ENCODE results near the gene ECHDC1.
A peak's percentile ranks its signal among the peaks of the same experiment; 100 is the strongest.

ECHDC1 gene

DNA sequence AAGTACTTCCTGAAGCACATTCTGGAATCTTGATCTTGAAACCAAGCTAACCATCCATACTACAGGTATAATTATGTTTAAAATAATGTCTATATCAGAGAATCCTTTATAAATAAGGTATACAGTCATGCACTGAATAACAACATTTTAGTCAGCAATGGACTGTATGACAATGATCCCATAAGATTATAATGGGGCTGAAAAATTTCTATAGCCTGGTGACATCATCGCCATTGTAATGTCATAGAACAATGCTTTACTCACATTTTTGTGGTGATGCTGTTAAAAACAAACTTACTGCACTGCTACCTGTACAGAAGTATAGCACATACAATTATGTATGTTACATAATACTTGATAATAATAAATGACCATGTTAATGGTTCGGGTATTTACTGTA is 44.9 kb downstream of the ECHDC1 start:
- DNase-seq, result no peak
- intact Hi-C loops (cut with DNase I), result no loop called here

DNA sequence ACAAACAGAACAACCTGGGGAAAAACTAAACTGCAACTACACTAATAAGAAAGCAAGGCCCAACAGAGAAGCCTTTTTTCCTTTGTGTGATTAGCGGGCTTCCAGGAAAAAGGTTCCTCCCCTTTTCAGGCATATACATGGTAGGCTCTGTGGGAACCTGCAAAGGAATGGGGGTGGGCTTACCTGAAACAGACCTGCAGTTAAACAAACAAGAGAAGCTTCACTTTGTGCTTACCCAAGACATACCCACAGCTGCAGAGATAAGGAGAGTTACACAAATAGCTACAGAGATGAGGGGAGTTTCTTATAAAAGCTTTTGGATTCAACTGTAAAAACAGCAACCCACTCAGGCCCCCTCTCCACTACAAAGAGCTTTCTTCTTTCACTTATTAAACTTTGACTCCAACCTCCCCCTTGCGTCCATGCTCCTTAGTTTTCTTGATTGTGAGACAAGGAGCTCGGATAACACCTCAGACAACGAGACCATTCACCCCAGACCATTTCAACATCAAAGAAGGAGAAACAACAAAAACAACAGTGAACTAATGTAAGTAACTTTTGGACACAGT is 45.8 kb downstream of the ECHDC1 start:
- intact Hi-C loops (cut with DNase I), result no loop called here
- DNase-seq, result no peak

DNA sequence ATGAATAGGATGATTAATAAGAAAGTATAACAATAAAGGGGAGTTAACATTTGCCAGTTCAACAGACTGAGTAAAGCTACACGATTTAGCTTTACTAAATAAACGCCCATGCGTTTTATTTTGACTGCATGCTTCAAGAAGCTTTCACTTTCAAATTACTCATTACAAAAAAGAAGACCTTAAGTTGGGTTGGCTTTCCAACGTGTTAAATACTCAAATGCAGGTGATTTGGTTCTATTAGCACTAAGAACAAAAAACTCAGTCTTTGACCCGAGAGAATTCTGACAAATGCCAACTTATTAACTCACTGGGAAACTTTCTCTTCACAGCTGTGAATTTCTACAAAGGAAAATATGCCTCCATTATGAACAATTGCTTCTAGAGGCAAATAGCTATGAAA is 51.9 kb downstream of the ECHDC1 start:
- DNase-seq, result no peak
- intact Hi-C loops (cut with DNase I), result no loop called here

DNA sequence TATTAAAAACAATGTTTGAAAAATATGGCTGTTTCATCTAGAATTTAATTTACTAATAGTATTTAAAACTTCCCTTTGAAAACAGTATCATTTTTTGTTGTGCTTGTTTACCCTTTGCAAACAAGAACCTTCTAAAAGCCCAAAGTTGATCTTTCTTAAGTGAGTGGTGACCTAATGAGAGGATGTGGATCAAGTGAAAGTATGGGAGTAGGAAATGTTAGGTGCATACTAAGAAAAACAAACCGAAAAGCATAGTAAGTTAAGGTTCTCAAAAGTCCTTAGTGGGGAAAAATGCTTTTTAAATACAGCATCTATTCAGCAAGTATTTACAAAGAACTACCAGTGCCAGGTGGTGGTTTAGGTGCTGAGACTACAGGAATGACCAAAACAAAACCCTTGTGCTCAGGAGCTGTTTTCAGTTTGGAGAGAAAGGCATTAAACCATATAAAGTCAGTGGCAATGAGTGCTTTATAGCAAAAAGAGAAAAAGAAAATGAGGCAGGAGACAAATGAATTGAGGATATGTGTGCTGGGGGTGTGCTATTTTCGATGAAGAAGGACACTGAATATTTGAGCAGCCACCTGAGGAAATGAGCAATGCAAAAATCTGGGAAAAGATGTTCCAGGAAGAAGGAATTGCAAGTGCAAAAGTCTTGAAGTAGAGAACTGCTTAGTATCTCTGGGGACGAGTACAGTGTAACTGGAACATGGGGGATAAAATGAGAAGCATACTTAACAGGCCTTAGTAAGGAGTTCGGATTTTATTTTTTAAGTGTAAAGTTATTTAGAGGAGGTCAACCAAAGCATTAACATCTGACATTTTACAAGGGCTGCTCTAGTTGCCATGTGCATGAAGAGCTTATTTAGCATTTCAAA is 52.8 kb downstream of the ECHDC1 start:
- intact Hi-C loops (cut with DNase I), result no loop called here
- DNase-seq, result no peak

DNA sequence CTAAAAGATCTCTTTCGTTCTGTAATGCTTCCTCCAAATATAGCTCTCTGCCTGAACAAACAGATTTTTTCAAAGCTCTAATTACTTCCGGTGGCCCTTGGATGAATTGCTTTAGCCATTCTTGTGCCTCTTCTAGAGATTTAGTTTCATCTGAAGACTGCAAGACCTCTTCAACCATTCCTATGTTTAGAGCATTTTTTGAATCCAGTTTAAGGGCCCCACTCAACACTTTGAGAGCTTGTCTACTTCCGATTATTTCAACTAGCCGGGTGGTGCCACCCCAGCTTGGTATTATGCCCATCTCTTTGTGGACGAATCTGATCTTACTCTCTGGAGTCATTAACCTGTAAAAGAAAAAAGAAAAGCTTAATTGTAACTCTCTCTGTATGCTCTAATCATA is 53.5 kb downstream of the ECHDC1 start:
- no peak for DNase-seq
- intact Hi-C loops (cut with DNase I), result no loop called here

DNA sequence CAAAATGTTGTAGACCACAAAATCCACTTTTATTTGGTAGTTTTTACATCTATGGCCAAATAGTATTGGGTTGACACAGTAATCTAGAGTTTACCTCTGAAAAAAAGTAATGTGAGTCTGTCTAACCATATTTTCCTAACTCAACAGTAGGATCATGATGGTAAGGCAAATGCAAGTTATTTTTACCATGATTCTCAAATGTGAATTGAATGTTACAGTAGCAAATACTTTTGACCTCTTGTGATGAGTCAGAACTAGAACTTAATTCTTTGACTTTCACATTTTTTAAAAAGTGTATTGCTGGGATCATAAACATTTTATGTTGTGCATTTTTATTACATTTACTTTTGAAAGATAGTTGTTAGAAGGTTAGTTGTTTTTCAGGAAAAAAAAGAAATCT is 54.7 kb downstream of the ECHDC1 start:
- no peak for DNase-seq
- intact Hi-C loops (cut with DNase I), result no loop called here

DNA sequence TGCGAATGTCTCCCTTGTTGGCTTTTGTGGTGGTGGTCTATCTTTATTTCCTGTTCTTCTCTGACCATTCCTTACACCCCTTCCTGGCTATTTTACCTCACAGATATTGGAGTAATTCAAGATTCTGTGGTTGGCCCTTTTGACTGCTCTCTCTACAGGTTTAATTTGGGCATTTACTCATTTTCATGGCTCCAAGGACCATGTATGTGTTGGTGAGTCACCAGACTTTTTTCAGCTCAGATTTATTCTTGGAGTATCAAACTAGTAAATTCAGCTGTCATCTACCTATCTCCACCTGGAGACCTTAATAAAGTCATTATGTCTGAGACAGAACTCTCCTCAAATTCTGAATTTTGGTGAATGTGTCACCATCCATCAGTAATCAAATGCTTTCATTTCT is 61.2 kb downstream of the ECHDC1 start:
- intact Hi-C loops (cut with DNase I), result no loop called here
- DNase-seq, result no peak

DNA sequence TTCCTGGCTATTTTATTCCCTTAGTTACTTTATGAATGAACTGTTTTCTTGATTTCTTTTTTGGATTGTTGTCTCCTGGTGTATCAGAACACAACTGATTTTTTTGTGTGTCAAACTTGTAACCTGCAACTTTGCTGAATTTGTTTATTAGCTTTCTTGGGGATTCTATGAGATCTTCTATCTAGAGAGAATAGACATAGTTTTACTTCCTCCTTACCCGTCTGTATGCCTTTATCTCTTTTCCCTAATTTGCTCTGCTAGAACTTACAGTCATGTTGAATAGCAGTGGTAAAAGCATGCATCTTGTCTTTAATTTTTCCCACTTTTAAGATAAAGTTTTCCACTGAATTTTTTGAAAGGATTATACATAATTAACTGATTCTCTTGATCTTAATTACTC is 63.6 kb downstream of the ECHDC1 start:
- intact Hi-C loops (cut with DNase I), result no loop called here
- DNase-seq, result no peak

DNA sequence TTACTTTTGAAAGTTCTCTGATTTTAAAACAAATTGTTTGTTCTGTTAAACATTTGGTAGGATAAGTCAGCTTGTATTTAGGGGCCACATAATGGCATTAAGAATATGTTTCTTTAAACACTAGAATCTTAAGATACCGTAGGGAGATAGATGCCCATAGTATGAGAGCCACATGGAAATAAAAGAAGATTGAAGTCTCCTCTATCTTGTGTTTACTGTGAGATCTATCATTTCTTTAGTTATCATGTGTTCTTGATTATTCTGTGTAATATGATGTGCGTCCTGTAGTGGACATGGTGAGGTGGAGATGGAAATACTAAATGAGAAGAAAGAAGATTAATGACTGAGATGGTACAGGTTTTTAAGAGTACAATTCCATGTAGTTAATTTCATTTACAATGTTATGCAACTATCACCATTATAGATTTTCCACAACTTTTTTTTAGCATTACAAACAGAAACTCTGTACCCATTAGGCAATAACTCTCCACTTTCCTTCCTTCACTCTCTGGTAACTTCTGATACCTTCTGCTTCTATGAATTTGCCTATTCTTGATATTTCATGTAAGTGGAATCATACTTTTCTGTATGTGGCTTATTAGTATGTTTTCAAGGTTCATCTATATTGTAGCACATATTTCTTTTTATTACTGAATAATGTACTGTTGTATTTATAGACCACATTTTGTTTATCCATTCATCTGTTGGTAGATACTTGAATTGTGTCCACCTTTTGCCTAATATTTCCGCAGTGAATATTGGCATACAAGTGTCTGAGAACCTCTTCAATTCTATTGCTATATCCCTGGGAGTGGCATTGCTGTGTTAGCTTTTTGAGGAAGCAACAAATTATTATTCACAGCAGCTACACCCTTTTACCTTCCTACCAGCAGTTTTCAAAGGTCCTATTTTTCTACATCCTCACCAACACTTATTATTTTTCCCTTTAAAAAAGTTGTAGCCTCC is 65.2 kb downstream of the ECHDC1 start:
- DNase-seq, result no peak
- intact Hi-C loops (cut with DNase I), result no loop called here

DNA sequence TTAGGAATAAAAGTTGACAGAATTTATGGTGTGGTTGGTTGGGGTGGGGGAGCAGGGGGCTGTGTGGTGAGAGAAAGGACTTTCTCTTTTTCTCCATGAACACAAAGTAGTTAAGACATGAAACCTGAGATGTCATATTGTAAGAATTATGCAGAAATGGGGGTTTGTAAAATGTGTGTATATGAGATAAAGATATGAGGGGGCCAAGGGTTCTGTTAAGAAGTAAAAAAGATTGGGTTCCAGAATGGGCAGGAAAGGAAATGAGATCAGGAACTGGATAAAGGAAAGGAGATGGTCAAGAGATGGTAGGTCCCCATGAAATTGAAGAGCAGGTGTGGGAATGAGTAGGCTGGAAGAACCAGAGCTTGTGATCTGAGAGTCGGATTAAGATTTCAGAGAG is 67.1 kb downstream of the ECHDC1 start:
- no peak for DNase-seq
- intact Hi-C loops (cut with DNase I), result no loop called here

DNA sequence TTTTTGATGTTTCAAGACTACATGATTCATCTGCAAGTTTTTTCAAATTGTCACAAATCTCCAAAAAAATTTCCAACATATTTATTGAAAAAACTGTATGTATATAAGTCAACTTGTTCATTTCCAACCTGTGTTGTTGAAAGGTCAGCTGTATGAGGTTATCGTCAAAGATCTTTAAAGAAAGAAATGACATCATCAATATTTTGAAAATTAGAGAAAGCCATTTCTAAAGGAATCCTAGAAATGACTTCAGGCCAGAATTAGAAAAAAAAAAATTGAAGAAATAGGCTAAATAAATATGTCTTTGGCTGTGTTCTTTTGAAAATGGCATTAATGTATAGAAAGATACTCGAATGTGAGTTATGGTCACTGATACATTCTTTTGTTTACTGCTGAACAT is 69.9 kb downstream of the ECHDC1 start:
- no peak for DNase-seq
- intact Hi-C loops (cut with DNase I), result no loop called here

DNA sequence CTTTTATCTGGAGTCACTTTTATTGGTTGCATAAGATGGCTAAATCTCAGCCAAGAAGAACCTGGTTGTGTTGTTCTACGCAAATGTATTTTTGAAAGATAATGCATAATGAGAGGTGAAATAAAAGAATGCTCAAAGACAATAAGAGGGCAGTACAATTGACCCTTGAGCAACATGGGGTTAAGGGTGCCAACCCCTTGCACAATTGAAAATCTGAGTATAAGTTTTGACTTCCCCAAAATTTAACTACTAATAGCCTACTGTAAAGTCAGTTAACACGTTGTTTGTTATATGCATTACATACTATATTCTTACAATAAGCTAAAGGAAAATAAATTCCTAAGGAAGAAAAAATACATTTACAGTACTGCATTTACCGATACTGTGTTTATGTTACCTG is 70.8 kb downstream of the ECHDC1 start:
- intact Hi-C loops (cut with DNase I), result no loop called here
- DNase-seq, result no peak

DNA sequence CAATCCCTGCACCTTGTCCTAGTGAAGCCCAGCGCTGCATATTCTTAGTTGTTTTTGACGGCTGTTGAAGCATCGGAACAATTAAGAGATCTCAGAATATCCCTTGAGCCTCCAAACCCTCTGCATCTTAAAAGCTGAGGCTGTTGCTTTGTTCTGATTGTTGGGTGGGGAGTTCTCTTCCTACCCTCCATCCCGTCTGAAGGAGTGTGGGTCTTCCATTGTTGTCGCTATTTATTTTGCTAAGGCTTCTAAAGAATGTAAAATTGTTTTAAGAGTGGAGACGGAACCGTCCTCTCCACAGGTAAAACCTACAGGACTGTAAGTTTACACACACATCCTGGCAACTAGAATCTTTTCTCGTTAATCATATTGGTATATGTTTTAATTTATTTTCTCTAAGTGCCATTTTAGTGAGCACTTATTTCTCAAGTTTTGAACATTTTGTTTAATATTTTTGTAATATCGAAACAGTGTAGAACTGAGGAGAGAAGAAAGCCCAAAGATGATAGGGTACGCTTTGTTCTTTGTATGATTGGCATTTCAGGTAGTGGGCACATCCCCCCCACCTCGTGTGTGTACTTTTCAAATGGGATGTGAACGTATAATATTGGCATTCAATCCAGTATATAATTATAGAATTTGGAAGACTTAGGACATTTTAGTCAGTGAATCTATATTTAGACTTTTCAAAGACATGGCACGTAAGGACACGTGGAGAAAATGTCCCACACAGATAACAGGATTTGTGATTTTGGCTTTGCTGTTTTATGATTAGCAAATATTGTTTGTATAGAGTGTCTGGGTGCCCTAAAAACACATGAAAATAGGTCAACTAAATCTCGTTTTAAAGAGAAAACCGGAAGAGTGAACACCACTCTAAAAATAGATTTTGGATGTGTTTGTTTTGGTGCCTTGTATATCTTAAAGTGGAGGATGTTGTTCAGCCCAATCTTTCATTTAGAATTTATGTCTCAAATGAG is 75.5 kb downstream of the ECHDC1 start:
- DNase-seq, result no peak
- intact Hi-C loops (cut with DNase I), result no loop called here

DNA sequence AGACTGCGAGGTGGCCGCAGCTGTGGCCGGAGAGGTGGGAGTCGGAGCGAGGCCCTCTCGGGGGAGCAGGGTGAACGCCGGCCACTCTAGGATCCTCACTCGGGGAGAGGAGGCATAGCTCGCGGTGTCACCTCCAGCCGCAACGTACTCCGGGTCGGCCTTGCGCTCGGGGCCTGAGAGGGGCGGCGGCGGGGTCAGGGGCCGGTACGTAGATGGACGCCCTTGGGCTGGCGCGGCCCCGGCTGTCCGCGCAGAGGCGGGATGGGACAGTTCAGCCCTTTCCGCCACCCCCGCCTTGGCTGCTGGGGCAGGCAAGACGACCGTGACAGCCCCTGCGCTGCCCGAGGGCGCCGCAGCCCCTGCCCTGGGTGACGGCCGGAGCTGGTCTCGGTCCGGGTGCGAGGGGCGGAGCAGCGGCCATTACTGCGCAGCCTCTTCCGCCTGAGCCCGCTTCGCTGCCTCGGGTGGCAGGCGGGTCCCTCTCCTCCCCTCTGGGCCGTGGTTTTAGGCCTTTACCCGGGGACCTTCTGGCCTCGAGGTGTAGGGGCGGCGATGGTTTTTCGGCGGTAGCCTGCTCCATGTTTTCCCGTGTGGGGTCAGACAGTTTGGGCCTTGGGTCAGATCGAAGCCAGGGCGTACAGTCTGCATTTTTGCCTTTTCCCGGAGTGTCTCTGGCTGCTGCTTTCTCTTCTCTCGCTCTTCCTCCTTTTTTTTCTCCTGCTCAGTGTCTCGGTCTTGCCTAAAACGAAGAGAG is 76.3 kb downstream of the ECHDC1 start:
- peak in 36 of 42 donors; percentile 9 to 82 (median 58) for DNase-seq
- intact Hi-C loops (cut with DNase I), result no loop called here

DNA sequence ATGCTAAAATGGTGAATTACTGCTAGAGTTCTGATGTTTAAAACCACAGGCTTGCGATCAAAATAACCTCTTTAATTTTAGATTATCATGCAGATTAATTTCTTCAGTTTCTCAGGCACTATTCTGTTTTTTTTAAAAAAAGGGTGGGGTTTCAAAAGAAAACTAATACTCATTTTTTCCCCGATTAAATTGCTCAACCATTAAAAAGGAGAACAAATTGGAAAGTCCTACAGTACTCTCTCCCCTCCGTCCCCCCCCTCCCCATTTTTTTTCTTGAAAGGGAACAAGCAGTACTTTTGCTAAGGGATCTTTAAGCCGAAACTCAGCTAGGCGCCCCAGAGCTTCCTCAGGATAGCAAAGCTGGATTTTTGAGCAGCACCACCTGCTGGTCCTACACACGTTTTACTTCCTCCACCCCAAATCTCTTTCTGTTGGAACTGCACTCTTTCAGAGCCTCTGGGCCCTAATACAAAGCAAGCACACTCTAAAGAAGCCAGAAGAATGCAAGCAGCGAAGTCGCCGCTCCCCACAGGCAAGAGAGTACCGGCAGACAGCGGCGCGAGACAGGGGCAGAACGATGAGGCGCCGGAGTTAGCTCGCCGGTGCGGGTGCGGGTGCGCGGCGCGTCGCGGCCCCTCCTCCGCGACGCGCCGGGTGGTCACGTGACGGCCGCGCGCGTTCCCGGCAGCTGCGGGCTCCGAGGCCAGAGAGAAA is 77.1 kb downstream of the ECHDC1 start, which contains the start of gene RNF146:
RNF146 (plus strand) TSS at position 687 of the 714 bp plus-strand sequence. CDS start 13,475 bp downstream, outside the sequence.
- intact Hi-C loops (cut with DNase I), result no loop called here
- DNase-seq, result peak; percentile 72 to 93 (median 87)

DNA sequence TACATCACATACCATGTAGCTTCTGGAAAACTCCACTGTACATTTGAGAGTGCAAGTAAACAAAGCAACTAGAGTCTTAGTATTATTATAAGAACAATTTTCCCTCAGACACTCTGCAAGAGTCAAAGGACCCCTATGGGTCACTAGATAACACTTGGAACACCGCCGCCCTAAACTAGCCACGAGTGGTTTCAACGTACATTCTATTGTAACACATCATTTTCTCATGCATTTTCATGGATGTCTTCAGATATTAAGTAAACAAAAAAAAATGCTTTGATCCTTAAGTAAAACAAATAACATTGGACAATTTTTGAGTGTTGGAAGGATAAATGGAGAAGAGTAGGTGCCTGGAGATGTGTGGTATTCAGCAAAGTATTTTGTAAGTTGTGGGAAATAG is 79.9 kb downstream of the ECHDC1 start:
- no peak for DNase-seq
- intact Hi-C loops (cut with DNase I), result no loop called here

DNA sequence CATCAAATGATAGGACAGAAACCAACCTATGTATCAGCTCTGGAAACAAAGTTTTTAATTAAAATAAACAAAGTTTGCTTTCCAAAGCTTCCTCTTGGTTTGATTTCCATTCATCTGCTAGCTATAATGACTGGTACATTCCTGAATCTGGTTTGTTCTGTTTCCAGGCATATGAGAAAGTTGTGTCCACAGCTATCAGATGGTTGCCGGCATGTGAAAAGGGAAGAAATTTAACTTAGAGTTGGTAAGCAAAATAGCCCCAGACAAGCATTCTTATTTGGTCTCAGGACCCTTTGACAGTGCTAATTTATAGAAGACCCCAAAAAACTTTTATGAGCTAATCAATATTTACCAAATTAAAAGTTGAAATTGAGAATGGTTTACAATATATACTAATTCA is 80.5 kb downstream of the ECHDC1 start:
- intact Hi-C loops (cut with DNase I), result no loop called here

More for the DNA sequence above, 80.5 kb downstream of the ECHDC1 start:
- no peak for DNase-seq

Data from head of caudate nucleus (tissue), 42 donors.